MM.1S (cell line): ENCODE data around the gene WDR82.

Experiments
- DNase-seq: peaks from one replicate; pipeline ENCODE4 v3.0.0-alpha.2; 2015
- H2AFZ ChIP-seq: fragments of 300-600 bp; sonication (generic); 2 replicates; pipeline ENCODE4 v1.6.0; 2016; ENCODE audit warnings: antibody characterized with exemption, low read length
- H3F3A ChIP-seq: fragments of 300-600 bp; sonication (generic); 2 replicates; pipeline ENCODE4 v1.6.1; 2016; ENCODE audit warnings: mild to moderate bottlenecking, antibody characterized with exemption, low read length, moderate library complexity, mixed read lengths; ENCODE audit not compliant: insufficient read depth
- H3K27ac ChIP-seq: fragments of 300-600 bp; sonication (generic); 2 replicates; pipeline ENCODE4 v1.5.1; 2016; ENCODE audit warnings: mild to moderate bottlenecking, low read length
- H3K27me3 ChIP-seq: fragments of 300-600 bp; sonication (generic); replicated peaks from 2 replicates; pipeline ENCODE4 v1.6.0; 2016; ENCODE audit warnings: low read length; ENCODE audit not compliant: insufficient read depth
- H3K36me3 ChIP-seq: fragments of 300-600 bp; sonication (generic); replicated peaks from 2 replicates; pipeline ENCODE4 v1.6.1; 2016; ENCODE audit warnings: mild to moderate bottlenecking, low read length, mixed read lengths; ENCODE audit not compliant: insufficient read depth
- H3K4me1 ChIP-seq: fragments of 300-600 bp; sonication (generic); 2 replicates; pipeline ENCODE4 v1.6.1; 2016; ENCODE audit warnings: low read length, mixed read lengths
- H3K4me2 ChIP-seq: fragments of 300-600 bp; sonication (generic); 2 replicates; pipeline ENCODE4 v1.6.0; 2016; ENCODE audit warnings: low read depth, low read length
- H3K4me3 ChIP-seq: fragments of 300-600 bp; sonication (generic); 2 replicates; pipeline ENCODE4 v1.5.1; 2016; ENCODE audit warnings: low read length, mixed read lengths
- H3K79me2 ChIP-seq: fragments of 300-600 bp; sonication (generic); 2 replicates; pipeline ENCODE4 v1.6.1; 2016; ENCODE audit warnings: mixed run types, low read length, mixed read lengths
- H3K9ac ChIP-seq: fragments of 300-600 bp; sonication (generic); 2 replicates; pipeline ENCODE4 v1.6.1; 2016; ENCODE audit warnings: low read length, mixed read lengths
- H3K9me2 ChIP-seq: fragments of 300-600 bp; sonication (generic); replicated peaks from 2 replicates; pipeline ENCODE4 v1.6.1; 2016; ENCODE audit warnings: mild to moderate bottlenecking, low read length, mixed read lengths; ENCODE audit not compliant: insufficient read depth
- H3K9me3 ChIP-seq: fragments of 300-600 bp; sonication (generic); replicated peaks from 2 replicates; pipeline ENCODE4 v1.6.1; 2016; ENCODE audit warnings: mild to moderate bottlenecking, low read length, mixed read lengths; ENCODE audit not compliant: insufficient read depth
- H4K20me1 ChIP-seq: fragments of 300-600 bp; sonication (generic); 2 replicates; pipeline ENCODE4 v1.6.1; 2016; ENCODE audit warnings: mild to moderate bottlenecking, low read length, moderate library complexity, mixed read lengths; ENCODE audit not compliant: insufficient read depth
- EZH2 ChIP-seq: fragments of 300-600 bp; sonication (generic); optimal IDR thresholded peaks from 2 replicates; pipeline ENCODE3; 2017; ENCODE audit warnings: low read depth, mild to moderate bottlenecking, antibody characterized with exemption, low read length, mixed read lengths
- EZH2phosphoT487 ChIP-seq: fragments of 300-600 bp; sonication (generic); IDR thresholded peaks from 2 replicates; pipeline ENCODE4 v1.6.1; 2018; ENCODE audit warnings: antibody characterized with exemption, low read length
- TF ChIP-seq, protein P1 (sequence below): fragments of 300-600 bp; sonication (generic); IDR thresholded peaks from 2 replicates; pipeline ENCODE4 v1.5.1; 2016; ENCODE audit warnings: antibody characterized with exemption, low read length, mixed read lengths

The WDR82 gene

DNA sequence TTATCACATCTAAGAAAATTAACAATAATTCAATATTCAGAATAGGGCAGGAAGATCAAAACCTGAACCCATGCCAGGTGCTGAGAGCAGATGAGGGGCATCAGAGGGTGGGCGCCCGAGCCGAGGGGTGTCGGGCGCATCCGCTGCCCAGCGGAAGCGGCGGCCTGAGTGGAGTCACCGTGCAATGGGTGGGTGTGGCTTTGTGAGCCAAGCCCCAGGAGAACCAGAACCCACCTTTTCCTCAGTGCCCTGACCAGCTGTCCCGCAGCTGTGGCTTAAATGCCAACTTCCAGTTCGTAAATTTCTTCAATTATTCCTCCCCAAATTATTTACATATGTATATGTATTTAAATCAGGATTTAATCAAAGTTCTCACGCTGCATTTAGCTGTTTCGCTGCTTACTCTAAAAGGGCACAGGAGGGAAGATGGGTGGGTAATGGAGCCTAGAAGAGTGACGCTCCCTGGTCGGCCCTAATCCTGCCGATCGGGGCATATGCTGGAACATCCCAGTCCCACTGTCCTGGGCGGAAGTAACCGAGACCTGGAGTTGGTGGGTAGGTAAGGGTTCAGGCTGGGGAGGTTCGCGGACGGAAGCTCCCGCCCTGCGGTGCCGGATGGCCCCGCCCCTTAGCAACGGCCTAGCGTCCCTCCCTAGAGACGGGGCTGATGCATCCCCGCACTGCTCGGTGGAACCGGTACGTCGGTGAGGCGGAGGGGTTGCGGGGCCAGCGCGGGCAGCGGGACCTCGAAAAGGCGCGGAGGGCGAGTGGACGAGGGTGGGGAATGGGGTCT lies 39.0 kb upstream of the WDR82 start:
- TF ChIP-seq, protein P1, sequence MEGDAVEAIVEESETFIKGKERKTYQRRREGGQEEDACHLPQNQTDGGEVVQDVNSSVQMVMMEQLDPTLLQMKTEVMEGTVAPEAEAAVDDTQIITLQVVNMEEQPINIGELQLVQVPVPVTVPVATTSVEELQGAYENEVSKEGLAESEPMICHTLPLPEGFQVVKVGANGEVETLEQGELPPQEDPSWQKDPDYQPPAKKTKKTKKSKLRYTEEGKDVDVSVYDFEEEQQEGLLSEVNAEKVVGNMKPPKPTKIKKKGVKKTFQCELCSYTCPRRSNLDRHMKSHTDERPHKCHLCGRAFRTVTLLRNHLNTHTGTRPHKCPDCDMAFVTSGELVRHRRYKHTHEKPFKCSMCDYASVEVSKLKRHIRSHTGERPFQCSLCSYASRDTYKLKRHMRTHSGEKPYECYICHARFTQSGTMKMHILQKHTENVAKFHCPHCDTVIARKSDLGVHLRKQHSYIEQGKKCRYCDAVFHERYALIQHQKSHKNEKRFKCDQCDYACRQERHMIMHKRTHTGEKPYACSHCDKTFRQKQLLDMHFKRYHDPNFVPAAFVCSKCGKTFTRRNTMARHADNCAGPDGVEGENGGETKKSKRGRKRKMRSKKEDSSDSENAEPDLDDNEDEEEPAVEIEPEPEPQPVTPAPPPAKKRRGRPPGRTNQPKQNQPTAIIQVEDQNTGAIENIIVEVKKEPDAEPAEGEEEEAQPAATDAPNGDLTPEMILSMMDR, result no peak
- TF ChIP-seq EZH2, result no peak
- TF ChIP-seq EZH2phosphoT487, result no peak
- Histone ChIP-seq H3K27ac (no peak overlapping the region), H3K79me2 (no peaks in the 10 kb centered on the region), H2AFZ (no peak overlapping the region), H3K9ac (no peak overlapping the region), H3K27me3 (no peaks in the 10 kb centered on the region), H3F3A (peaks cover 4% of the 10 kb centered on the region; the same call in 1 of the 2 replicates), H3K36me3 (no peaks in the 10 kb centered on the region), H3K4me1 (peaks cover 19% of the 10 kb centered on the region), H3K4me3 (no peak overlapping the region), H3K4me2 (peak overlapping the region; percentile 25; the same call in 1 of the 2 replicates), H3K9me2 (no peaks in the 10 kb centered on the region), H3K9me3 (no peaks in the 10 kb centered on the region), H4K20me1 (no peaks in the 10 kb centered on the region)
- peak; percentile 20 for DNase-seq

DNA sequence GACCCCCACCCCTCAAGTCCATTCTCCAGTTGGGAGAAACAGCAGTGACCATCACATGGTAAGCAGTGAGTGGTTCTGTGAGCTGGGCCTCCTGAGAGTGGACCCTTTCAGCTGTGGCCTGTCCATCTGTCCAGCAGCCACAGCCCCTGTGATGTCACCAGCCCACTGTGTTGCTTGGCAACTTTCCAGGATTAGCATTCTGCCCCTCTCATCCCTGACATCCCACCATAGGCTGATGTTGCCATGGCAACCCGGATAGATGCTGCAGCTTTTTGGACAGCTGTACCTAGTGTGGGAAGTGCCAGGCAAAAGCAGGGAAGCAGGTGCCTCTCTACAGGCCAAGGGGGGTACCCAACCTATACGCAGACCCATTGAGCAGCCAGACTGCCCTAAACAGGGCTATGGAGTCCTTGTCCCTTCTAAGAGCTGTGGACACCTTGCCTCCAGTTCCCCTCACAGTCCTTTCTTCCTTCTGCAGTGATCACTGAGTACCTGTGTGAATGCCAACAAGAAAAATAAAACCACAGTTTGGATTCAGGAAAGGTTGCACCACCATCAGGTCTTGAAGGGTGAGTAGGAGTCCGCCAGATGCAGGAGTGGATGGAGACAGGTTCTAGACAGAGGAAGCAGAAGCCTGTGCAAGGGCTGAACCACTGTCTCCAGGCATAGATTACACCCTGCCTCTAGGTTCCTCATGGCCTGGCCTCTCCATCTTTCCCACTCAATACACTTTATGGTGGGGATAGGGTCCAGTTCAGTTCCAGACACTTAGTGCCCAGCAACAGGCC lies 37.7 kb upstream of the WDR82 start, which contains the start of gene DNAH1:
DNAH1 (plus strand) TSS at position 343 of the 788 bp plus-strand sequence. CDS start 6,124 bp downstream, outside the sequence.
- no peak within 1 kb of the TSS for H3K27ac ChIP-seq
- DNase-seq, result no peak
- no peak within 1 kb of the TSS for H2AFZ ChIP-seq
- peaks cover 21% of the 10 kb centered on the region for H3K4me1 ChIP-seq
- H3K36me3 ChIP-seq, result no peaks in the 10 kb centered on the region
- no peaks in the 10 kb centered on the region for H4K20me1 ChIP-seq
- TF ChIP-seq EZH2 (no peak), EZH2phosphoT487 (no peak)
- TF ChIP-seq, protein P1, result no peak
- H3K9me3 ChIP-seq, result no peaks in the 10 kb centered on the region
- H3K4me2 ChIP-seq, result peak within 1 kb of the TSS; percentile 25; the same call in 1 of the 2 replicates
- no peaks in the 10 kb centered on the region for H3K27me3 ChIP-seq
- no peak within 1 kb of the TSS for H3K4me3 ChIP-seq
- H3K9ac ChIP-seq, result no peak within 1 kb of the TSS
- H3K79me2 ChIP-seq, result no peaks in the 10 kb centered on the region
- peaks cover 4% of the 10 kb centered on the region; the same call in 1 of the 2 replicates for H3F3A ChIP-seq
- no peaks in the 10 kb centered on the region for H3K9me2 ChIP-seq

DNA sequence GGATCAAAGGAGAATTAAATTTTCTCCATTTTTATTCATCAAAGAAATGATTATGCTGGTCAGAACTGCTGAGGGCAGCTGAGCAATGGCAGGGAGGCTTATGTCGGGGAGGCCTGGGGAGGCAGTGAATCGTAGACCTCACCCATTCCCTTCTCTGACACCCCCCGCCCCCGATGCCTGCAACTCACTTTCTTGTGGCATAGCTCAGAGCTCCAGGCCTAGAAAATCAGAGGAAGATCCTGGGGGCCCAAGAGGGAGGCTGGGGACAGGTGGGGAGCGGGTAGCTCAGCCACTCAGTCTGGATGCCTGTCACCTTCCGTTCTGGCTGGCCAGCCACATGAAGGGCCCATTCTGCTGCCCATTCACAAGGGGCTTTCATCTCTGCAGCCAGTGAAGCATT lies 36.6 kb upstream of the WDR82 start:
- Histone ChIP-seq H3K9me2 (no peaks in the 10 kb centered on the region), H2AFZ (no peak overlapping the region), H3K4me1 (peaks cover 25% of the 10 kb centered on the region), H3K9me3 (no peaks in the 10 kb centered on the region), H3K9ac (no peak overlapping the region), H3K79me2 (no peaks in the 10 kb centered on the region), H3K4me3 (no peak overlapping the region), H4K20me1 (no peaks in the 10 kb centered on the region), H3K27ac (no peak overlapping the region), H3K27me3 (no peaks in the 10 kb centered on the region), H3K4me2 (no peak overlapping the region), H3K36me3 (no peaks in the 10 kb centered on the region), H3F3A (peaks cover 4% of the 10 kb centered on the region; the same call in 1 of the 2 replicates)
- TF ChIP-seq EZH2, result no peak
- no peak for DNase-seq
